ENCODE results near the gene FNDC7.

- TF ChIP-seq SIN3A (IDR thresholded peaks at IDR 0.05; ENCODE audit: borderline replicate concordance, low read depth, low read length) (no peak), YY1 (IDR thresholded peaks at IDR 0.05; ENCODE audit: low read depth) (no peak), CTCF (IDR thresholded peaks at IDR 0.05) (no peak)
Observed at GRCh38 chr1:108691128-108691941, 21.4 kb upstream of the FNDC7 start.

Measured in SK-N-SH (cell line).